ENCODE measurements around the gene SNTG2. TPM values are rescaled to one million over a fixed set of nuclear protein-coding genes. Genes with fewer than 3 reads are reported as not detected.

SNTG2 gene
- total RNA-seq, 4 donors from 2014 or later = 1.7 to 5.9 (median 2.0) TPM; not detected in 1

DNA sequence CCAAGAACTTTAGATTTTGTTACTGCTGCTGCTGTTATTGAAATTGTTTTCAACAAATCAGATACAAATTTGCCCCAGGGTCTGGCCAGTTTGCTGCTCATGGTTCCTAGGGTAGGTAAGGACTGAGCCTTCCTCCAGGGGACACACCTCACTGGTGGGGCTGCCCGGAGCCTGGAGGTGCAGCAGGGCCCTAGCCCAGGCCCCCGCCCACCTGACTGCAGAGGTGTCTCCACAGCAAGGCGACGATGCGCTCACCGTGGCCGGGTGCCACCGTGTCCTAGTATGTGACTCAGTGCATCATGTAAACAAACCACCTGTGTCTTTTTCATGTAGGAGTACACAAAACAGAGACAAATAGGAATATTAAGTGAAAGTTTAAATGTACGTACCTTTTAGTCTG is 309.1 kb downstream of the SNTG2 start:
- H3K4me3 ChIP-seq = no peak overlapping the region
- no peak for DNase-seq
- WGBS, 2 donors = 80 to 87% methylated on average over 2 to 7 of the region's 9 CpGs
- no peaks in the 10 kb centered on the region for H3K36me3 ChIP-seq
- intact Hi-C loops (cut with DNase I) = no loop called here
- no peaks in the 10 kb centered on the region for H3K4me1 ChIP-seq
- H3K27me3 ChIP-seq = no peaks in the 10 kb centered on the region
- no peaks in the 10 kb centered on the region for H3K9me3 ChIP-seq
- TF ChIP-seq, protein P1, sequence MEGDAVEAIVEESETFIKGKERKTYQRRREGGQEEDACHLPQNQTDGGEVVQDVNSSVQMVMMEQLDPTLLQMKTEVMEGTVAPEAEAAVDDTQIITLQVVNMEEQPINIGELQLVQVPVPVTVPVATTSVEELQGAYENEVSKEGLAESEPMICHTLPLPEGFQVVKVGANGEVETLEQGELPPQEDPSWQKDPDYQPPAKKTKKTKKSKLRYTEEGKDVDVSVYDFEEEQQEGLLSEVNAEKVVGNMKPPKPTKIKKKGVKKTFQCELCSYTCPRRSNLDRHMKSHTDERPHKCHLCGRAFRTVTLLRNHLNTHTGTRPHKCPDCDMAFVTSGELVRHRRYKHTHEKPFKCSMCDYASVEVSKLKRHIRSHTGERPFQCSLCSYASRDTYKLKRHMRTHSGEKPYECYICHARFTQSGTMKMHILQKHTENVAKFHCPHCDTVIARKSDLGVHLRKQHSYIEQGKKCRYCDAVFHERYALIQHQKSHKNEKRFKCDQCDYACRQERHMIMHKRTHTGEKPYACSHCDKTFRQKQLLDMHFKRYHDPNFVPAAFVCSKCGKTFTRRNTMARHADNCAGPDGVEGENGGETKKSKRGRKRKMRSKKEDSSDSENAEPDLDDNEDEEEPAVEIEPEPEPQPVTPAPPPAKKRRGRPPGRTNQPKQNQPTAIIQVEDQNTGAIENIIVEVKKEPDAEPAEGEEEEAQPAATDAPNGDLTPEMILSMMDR (IDR thresholded peaks at IDR 0.05) = no peak
- no peak for TF ChIP-seq POLR2A (IDR thresholded peaks at IDR 0.05)
- H3K27ac ChIP-seq = no peak overlapping the region

DNA sequence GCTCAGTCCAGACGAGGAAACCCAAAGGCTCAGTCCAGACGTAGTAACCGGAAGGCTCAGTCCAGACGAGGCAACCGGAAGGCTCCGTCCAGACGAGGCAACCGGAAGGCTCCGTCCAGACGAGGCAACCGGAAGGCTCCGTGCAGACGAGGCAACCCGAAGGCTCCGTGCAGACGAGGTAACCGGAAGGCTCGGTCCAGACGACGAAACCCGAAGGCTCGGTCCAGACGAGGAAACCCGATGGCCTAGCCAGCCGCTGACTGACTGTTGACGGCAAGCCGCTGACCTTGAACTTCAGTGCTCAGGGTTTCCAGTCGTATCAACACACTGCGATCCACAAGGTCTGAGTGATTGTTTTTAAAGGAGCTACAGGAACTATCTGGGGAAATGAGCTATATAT is 312.0 kb downstream of the SNTG2 start:
- Histone ChIP-seq H3K27ac (no peak overlapping the region), H3K36me3 (no peaks in the 10 kb centered on the region), H3K9me3 (no peaks in the 10 kb centered on the region), H3K4me3 (no peak overlapping the region), H3K27me3 (no peaks in the 10 kb centered on the region), H3K4me1 (no peaks in the 10 kb centered on the region)
- no peak for TF ChIP-seq POLR2A (IDR thresholded peaks at IDR 0.05)
- DNase-seq = no peak
- intact Hi-C loops (cut with DNase I) = no loop called here
- 87 to 93% methylated on average over 21 to 24 of the region's 29 CpGs for WGBS, 2 donors

DNA sequence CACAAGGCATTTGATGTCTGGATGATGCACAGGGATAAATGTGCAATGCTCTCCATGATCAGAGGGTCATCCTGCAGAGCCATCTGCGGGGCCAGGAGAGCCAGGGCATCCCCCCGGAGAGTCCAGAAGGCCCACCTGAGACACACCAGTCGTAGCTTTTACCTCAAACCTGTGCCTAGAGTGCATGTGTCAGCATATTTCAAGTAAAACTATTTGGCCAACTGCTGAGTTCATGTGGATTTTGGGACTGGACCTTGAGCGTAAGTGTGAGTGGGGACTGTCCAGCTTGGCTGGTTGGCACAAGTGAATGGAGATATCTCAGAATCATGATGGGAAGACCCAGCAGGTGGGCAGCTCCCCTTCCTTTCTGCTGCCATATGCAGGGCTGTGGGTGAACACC is 314.8 kb downstream of the SNTG2 start:
- H3K27me3 ChIP-seq = no peaks in the 10 kb centered on the region
- H3K9me3 ChIP-seq = no peaks in the 10 kb centered on the region
- TF ChIP-seq, protein P1 (IDR thresholded peaks at IDR 0.05) = no peak
- no peak for TF ChIP-seq POLR2A (IDR thresholded peaks at IDR 0.05)
- no peaks in the 10 kb centered on the region for H3K4me1 ChIP-seq
- WGBS, 2 donors = 69 to 78% methylated on average over 4 of the region's 4 CpGs
- no peak for DNase-seq
- no peak overlapping the region for H3K27ac ChIP-seq
- no peaks in the 10 kb centered on the region for H3K36me3 ChIP-seq
- intact Hi-C loops (cut with DNase I) = no loop called here
- H3K4me3 ChIP-seq = no peak overlapping the region

DNA sequence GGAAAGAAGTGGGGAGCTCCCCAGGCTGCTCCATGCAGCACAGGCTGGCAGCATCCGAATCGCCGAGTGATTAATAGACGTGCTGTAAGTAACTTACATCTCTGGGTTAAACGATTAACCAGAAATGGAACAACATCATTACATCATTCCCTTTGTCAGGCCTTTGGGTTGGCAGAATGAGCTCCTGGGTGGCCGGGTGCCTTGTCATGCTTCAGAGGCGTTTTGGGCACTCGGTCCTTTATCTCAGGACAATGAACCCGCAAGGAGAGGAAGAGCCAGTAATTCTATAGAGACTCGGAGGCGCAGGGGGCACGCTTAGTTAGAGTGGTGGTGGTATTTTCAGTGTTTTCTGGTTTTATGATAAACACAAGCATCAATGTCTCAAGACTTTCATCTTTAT is 315.7 kb downstream of the SNTG2 start:
- WGBS, 2 donors = 70% methylated on average over 11 to 12 of the region's 12 CpGs
- DNase-seq = no peak
- intact Hi-C loops (cut with DNase I) = no loop called here
- no peak for TF ChIP-seq POLR2A (IDR thresholded peaks at IDR 0.05)
- Histone ChIP-seq H3K27ac (no peak overlapping the region), H3K4me1 (no peaks in the 10 kb centered on the region), H3K4me3 (no peak overlapping the region), H3K9me3 (no peaks in the 10 kb centered on the region), H3K27me3 (no peaks in the 10 kb centered on the region), H3K36me3 (no peaks in the 10 kb centered on the region)

GRCh38 chr2:1268034-1268433 is 317.4 kb downstream of the SNTG2 start:
- Histone ChIP-seq H3K4me1 (no peaks in the 10 kb centered on the region), H3K27ac (no peak overlapping the region), H3K36me3 (no peaks in the 10 kb centered on the region), H3K4me3 (no peak overlapping the region), H3K9me3 (no peaks in the 10 kb centered on the region), H3K27me3 (no peaks in the 10 kb centered on the region)
- TF ChIP-seq, protein P1 (IDR thresholded peaks at IDR 0.05) = no peak
- no peak for TF ChIP-seq POLR2A (IDR thresholded peaks at IDR 0.05)
- no peak for DNase-seq
- intact Hi-C loops (cut with DNase I) = no loop called here
- WGBS, 2 donors = 54 to 62% methylated on average over 7 of the region's 7 CpGs

- H3K36me3 ChIP-seq = no peaks in the 10 kb centered on the region
- 63 to 64% methylated on average over 7 of the region's 8 CpGs for WGBS, 2 donors
- DNase-seq = no peak
- no peaks in the 10 kb centered on the region for H3K9me3 ChIP-seq
- intact Hi-C loops (cut with DNase I) = no loop called here
- H3K4me1 ChIP-seq = no peaks in the 10 kb centered on the region
- no peak overlapping the region for H3K27ac ChIP-seq
- no peak overlapping the region for H3K4me3 ChIP-seq
- no peak for TF ChIP-seq POLR2A (IDR thresholded peaks at IDR 0.05)
- TF ChIP-seq, protein P1 (IDR thresholded peaks at IDR 0.05) = no peak
- H3K27me3 ChIP-seq = no peaks in the 10 kb centered on the region
Observed at GRCh38 chr2:1269812-1270211, 319.2 kb downstream of the SNTG2 start.

Data from esophagus squamous epithelium (tissue), 5 donors.